Esophagus muscularis mucosa (tissue), 4 donors: ENCODE measurements around the gene IGFLR1. TPM values are rescaled to one million over a fixed set of nuclear protein-coding genes. Genes with fewer than 3 reads are reported as not detected.

ENCODE experiments used
- DNase-seq: peaks from one replicate; pipeline ENCODE4 v3.0.0-alpha.2; 2017; ENCODE audit errors: extremely low spot score
- H3K27ac ChIP-seq, 4 donors: fragments of 200-600 bp; sonication (generic); replicated peaks in 1 of 4; 1 replicate in 3 of 4; 2 replicates in 1 of 4; pipeline ENCODE4 v1.5.1; 2016 to 2019; ENCODE audit warnings: mild to moderate bottlenecking in 1 of 4
- H3K27me3 ChIP-seq, 4 donors: fragments of 200-600 bp; sonication (generic); one replicate each; pipeline versions ENCODE4 v1.5.1 to v1.6.0; 2016 to 2019
- H3K36me3 ChIP-seq, 4 donors: fragments of 200-600 bp; sonication (generic); one replicate each; pipeline ENCODE4 v1.5.1; 2016 to 2019
- H3K4me1 ChIP-seq, 4 donors: fragments of 200-600 bp; sonication (generic); one replicate each; pipeline ENCODE4 v1.5.1; 2016 to 2019
- H3K4me3 ChIP-seq, 4 donors: fragments of 200-600 bp; sonication (generic); 1 replicate in 2 of 4; 2 replicates in 2 of 4; pipeline ENCODE4 v1.5.1; 2016 to 2019; ENCODE audit warnings: mild to moderate bottlenecking in 4 of 4, moderate library complexity in 1 of 4
- H3K9me3 ChIP-seq, 4 donors: fragments of 200-600 bp; sonication (generic); 1 replicate in 3 of 4; 2 replicates in 1 of 4; pipeline ENCODE4 v1.5.1; 2016 to 2019
- EP300 ChIP-seq: sonication (generic); formaldehyde crosslinking; IDR thresholded peaks from one replicate; pipeline ENCODE4 v1.6.1; 2017; ENCODE audit warnings: antibody characterized with exemption
- POLR2A ChIP-seq: fragments of 450-650 bp; IDR thresholded peaks from one replicate; pipeline ENCODE4 v1.6.1; 2017; ENCODE audit warnings: antibody characterized with exemption, moderate library complexity, mild to moderate bottlenecking, low read depth
- POLR2AphosphoS5 ChIP-seq, 2 donors: sonication (generic); formaldehyde crosslinking; IDR thresholded peaks; one replicate each; pipeline ENCODE4 v1.6.1; 2017; ENCODE audit warnings: antibody characterized with exemption in 2 of 2
- WGBS: methylation state at CpG from one replicate; pipeline ENCODE4 v1.1.5; 2018; 5-methylcytosine and 5-hydroxymethylcytosine counted together
- intact Hi-C: fragments of 100-400 bp; cut with DNase I; formaldehyde crosslinking; loops from one replicate; pipeline ENCODE4 v1.15.1; 2023
- total RNA-seq, 4 donors: library from RNA; depleted of rRNA; stranded (reverse); fragments of >200 nt; gene quantifications; one replicate each; pipeline versions ENCODE4 v1.1.0 to v1.2.1, GENCODE V29; 2016
- TF ChIP-seq, protein P1 (sequence below), 3 experiments: fragments of 200-600 bp in 2 of 3; fragments of 450-650 bp in 1 of 3; sonication (generic) in 2 of 3; IDR thresholded peaks; one replicate each; pipeline ENCODE4 v1.5.1; 2017 to 2019; ENCODE audit warnings: antibody characterized with exemption in 3 of 3, mild to moderate bottlenecking in 2 of 3, moderate library complexity in 1 of 3

IGFLR1 gene
- total RNA-seq, 4 donors from 2014 or later, result 1.7 to 8.1 (median 5.9) TPM

GRCh38 chr19:35722897-35723296 lies 19.4 kb downstream of the IGFLR1 start:
- H3K36me3 ChIP-seq, result peaks cover 68 to 84% (median 84%) of the 10 kb centered on the region in 4 donors
- no peak overlapping the region for H3K27ac ChIP-seq
- WGBS, result 92% methylated on average over 16 of the region's 16 CpGs
- intact Hi-C loops, result no loop called here
- TF ChIP-seq, protein P1, sequence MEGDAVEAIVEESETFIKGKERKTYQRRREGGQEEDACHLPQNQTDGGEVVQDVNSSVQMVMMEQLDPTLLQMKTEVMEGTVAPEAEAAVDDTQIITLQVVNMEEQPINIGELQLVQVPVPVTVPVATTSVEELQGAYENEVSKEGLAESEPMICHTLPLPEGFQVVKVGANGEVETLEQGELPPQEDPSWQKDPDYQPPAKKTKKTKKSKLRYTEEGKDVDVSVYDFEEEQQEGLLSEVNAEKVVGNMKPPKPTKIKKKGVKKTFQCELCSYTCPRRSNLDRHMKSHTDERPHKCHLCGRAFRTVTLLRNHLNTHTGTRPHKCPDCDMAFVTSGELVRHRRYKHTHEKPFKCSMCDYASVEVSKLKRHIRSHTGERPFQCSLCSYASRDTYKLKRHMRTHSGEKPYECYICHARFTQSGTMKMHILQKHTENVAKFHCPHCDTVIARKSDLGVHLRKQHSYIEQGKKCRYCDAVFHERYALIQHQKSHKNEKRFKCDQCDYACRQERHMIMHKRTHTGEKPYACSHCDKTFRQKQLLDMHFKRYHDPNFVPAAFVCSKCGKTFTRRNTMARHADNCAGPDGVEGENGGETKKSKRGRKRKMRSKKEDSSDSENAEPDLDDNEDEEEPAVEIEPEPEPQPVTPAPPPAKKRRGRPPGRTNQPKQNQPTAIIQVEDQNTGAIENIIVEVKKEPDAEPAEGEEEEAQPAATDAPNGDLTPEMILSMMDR (IDR thresholded peaks at IDR 0.05), result no peak
- TF ChIP-seq EP300 (no peak), POLR2A (no peak), POLR2AphosphoS5 (IDR thresholded peaks at IDR 0.05) (no peak)
- DNase-seq, result no peak
- peaks cover 14 to 38% (median 25%) of the 10 kb centered on the region in 4 donors for H3K4me1 ChIP-seq
- no peaks in the 10 kb centered on the region for H3K27me3 ChIP-seq
- H3K4me3 ChIP-seq, result no peak overlapping the region
- H3K9me3 ChIP-seq, result no peaks in the 10 kb centered on the region

- Histone ChIP-seq H3K9me3 (no peaks in the 10 kb centered on the region), H3K36me3 (peaks cover 64 to 80% (median 79%) of the 10 kb centered on the region in 4 donors), H3K27me3 (no peaks in the 10 kb centered on the region), H3K4me3 (no peak overlapping the region), H3K4me1 (peaks cover 14 to 38% (median 25%) of the 10 kb centered on the region in 4 donors), H3K27ac (no peak overlapping the region)
- 92% methylated on average over 14 of the region's 14 CpGs for WGBS
- no peak for TF ChIP-seq EP300
- TF ChIP-seq POLR2AphosphoS5 (IDR thresholded peaks at IDR 0.05), result no peak
- no peak for TF ChIP-seq POLR2A
- TF ChIP-seq, protein P1 (IDR thresholded peaks at IDR 0.05), result no peak
- DNase-seq, result no peak
- intact Hi-C loops, result no loop called here
Measured at GRCh38 chr19:35722461-35722860, 19.8 kb downstream of the IGFLR1 start.

- Histone ChIP-seq H3K4me1 (peaks cover 14 to 38% (median 27%) of the 10 kb centered on the region in 4 donors), H3K4me3 (no peak overlapping the region), H3K27me3 (no peaks in the 10 kb centered on the region), H3K36me3 (peaks cover 55 to 69% (median 68%) of the 10 kb centered on the region in 4 donors), H3K9me3 (no peaks in the 10 kb centered on the region), H3K27ac (no peak overlapping the region)
- TF ChIP-seq, protein P1 (IDR thresholded peaks at IDR 0.05), result no peak
- no peak for TF ChIP-seq POLR2A
- TF ChIP-seq EP300, result no peak
- TF ChIP-seq POLR2AphosphoS5 (IDR thresholded peaks at IDR 0.05), result no peak
- no peak for DNase-seq
- intact Hi-C loops, result no loop called here
- 100% methylated on average over 2 of the region's 16 CpGs for WGBS
Measured at GRCh38 chr19:35721374-35721773, 20.9 kb downstream of the IGFLR1 start.

GRCh38 chr19:35720648-35721047 lies 21.6 kb downstream of the IGFLR1 start:
- 80% methylated on average over 16 of the region's 17 CpGs for WGBS
- Histone ChIP-seq H3K9me3 (no peaks in the 10 kb centered on the region), H3K4me1 (peaks cover 21 to 46% (median 34%) of the 10 kb centered on the region in 4 donors), H3K4me3 (no peak overlapping the region), H3K36me3 (peaks cover 48 to 62% (median 61%) of the 10 kb centered on the region in 4 donors), H3K27me3 (no peaks in the 10 kb centered on the region), H3K27ac (no peak overlapping the region)
- no peak for TF ChIP-seq POLR2AphosphoS5 (IDR thresholded peaks at IDR 0.05)
- TF ChIP-seq, protein P1 (IDR thresholded peaks at IDR 0.05), result no peak
- TF ChIP-seq EP300, result no peak
- no peak for TF ChIP-seq POLR2A
- DNase-seq, result no peak
- intact Hi-C loops, result no loop called here

- WGBS, result 93% methylated on average over 9 of the region's 9 CpGs
- Histone ChIP-seq H3K4me1 (peaks cover 24 to 51% (median 39%) of the 10 kb centered on the region in 4 donors), H3K4me3 (no peak overlapping the region), H3K27ac (no peak overlapping the region), H3K27me3 (no peaks in the 10 kb centered on the region), H3K36me3 (peaks cover 43 to 57% (median 56%) of the 10 kb centered on the region in 4 donors), H3K9me3 (no peaks in the 10 kb centered on the region)
- intact Hi-C loops, result no loop called here
- no peak for DNase-seq
- no peak for TF ChIP-seq POLR2AphosphoS5 (IDR thresholded peaks at IDR 0.05)
- no peak for TF ChIP-seq EP300
- no peak for TF ChIP-seq POLR2A
- TF ChIP-seq, protein P1 (IDR thresholded peaks at IDR 0.05), result no peak
Measured at GRCh38 chr19:35720163-35720524, 22.1 kb downstream of the IGFLR1 start.
